SK-N-SH (cell line): Measurements from ENCODE around the gene ENTR1. TPM values are rescaled to one million over a fixed set of nuclear protein-coding genes. Genes with fewer than 3 reads are reported as not detected.
"Not testable (repeated sequence)": the region's sequence is repeated elsewhere in the genome, so short reads cannot be mapped to it uniquely, and the experiment has no call there.

ENCODE experiments used
- CTCF ChIA-PET: fragments of 300-600, 350-600 bp; formaldehyde crosslinking; extraction: SDS; loops from one replicate; lab custom pipeline; 2021; lab: Yijun Ruan, JAX
- POLR2A ChIA-PET: fragments of 350-600 bp; sonication (Branson Sonifier 250); formaldehyde crosslinking; extraction: SDS; loops from one replicate; lab custom pipeline; 2020; ENCODE audit warnings: antibody characterized with exemption, inconsistent platforms; lab: Yijun Ruan, JAX
- DNase-seq: peaks from one replicate; pipeline ENCODE4 v3.0.0; 2012
- H2AFZ ChIP-seq: fragments of 200-600 bp; sonication (generic); 2 replicates; pipeline ENCODE4 v1.8.1; 2016; ENCODE audit warnings: antibody characterized with exemption, mild to moderate bottlenecking, low read depth
- H3F3A ChIP-seq: fragments of 200-600 bp; sonication (generic); replicated peaks from 2 replicates; pipeline ENCODE3; 2016; ENCODE audit warnings: antibody characterized with exemption, mild to moderate bottlenecking; ENCODE audit not compliant: insufficient read depth
- H3K27ac ChIP-seq, 2 experiments: fragments of 200-500 bp in 1 of 2; fragments of 200-600 bp in 1 of 2; sonication (Bioruptor generic) in 1 of 2; sonication (generic), shearing (Covaris generic) in 1 of 2; 2 replicates each; pipeline versions ENCODE4 v1.5.1 to v1.6.1; 2014 to 2016; ENCODE audit warnings: low read depth in 2 of 2, inconsistent platforms in 1 of 2, low read length in 1 of 2, mild to moderate bottlenecking in 1 of 2, mixed read lengths in 1 of 2
- H3K27me3 ChIP-seq: fragments of 200-600 bp; sonication (generic), shearing (Covaris generic); 2 replicates; pipeline ENCODE4 v1.6.1; 2016; ENCODE audit warnings: mixed run types; ENCODE audit not compliant: insufficient read depth
- H3K36me3 ChIP-seq, 2 experiments: fragments of 200-500 bp in 1 of 2; fragments of 200-600 bp in 1 of 2; sonication (Bioruptor generic) in 1 of 2; sonication (generic) in 1 of 2; replicated peaks in 1 of 2; 2 replicates each; pipeline versions ENCODE3 to v1.5.1; 2014 to 2016; ENCODE audit warnings: low read length in 1 of 2, mild to moderate bottlenecking in 1 of 2; ENCODE audit not compliant: insufficient read depth in 2 of 2, control insufficient read depth in 1 of 2
- H3K4me1 ChIP-seq, 2 experiments: fragments of 200-500 bp in 1 of 2; fragments of 200-600 bp in 1 of 2; sonication (Bioruptor generic) in 1 of 2; sonication (generic), shearing (Covaris generic) in 1 of 2; 2 replicates each; pipeline versions ENCODE4 v1.5.1 to v1.6.1; 2014 to 2016; ENCODE audit warnings: low read depth in 1 of 2, low read length in 1 of 2, mixed run types in 1 of 2; ENCODE audit not compliant: insufficient read depth in 2 of 2, control insufficient read depth in 1 of 2
- H3K4me2 ChIP-seq: fragments of 200-600 bp; sonication (generic), shearing (Covaris generic); 2 replicates; pipeline ENCODE4 v1.6.1; 2017; ENCODE audit warnings: mixed run types
- H3K4me3 ChIP-seq, 2 experiments: fragments of 200-500 bp in 1 of 2; fragments of 200-600 bp in 1 of 2; sonication (Bioruptor generic) in 1 of 2; sonication (generic), shearing (Covaris generic) in 1 of 2; 2 replicates each; pipeline versions ENCODE4 v1.5.1 to v1.8.1; 2014 to 2016; ENCODE audit warnings: low read depth in 2 of 2, inconsistent platforms in 1 of 2, low read length in 1 of 2, mild to moderate bottlenecking in 1 of 2, mixed read lengths in 1 of 2, moderate library complexity in 1 of 2
- H3K79me2 ChIP-seq: fragments of 200-600 bp; sonication (generic); 2 replicates; pipeline ENCODE4 v1.8.1; 2017; ENCODE audit warnings: mild to moderate bottlenecking; ENCODE audit not compliant: insufficient read depth
- H3K9ac ChIP-seq: fragments of 200-600 bp; sonication (generic); 2 replicates; pipeline ENCODE4 v1.6.1; 2017; ENCODE audit warnings: mixed run types
- H3K9me2 ChIP-seq: fragments of 200-600 bp; sonication (generic); 2 replicates; pipeline ENCODE4 v1.6.1; 2017; ENCODE audit warnings: mixed run types
- H3K9me3 ChIP-seq: fragments of 200-600 bp; sonication (generic); 2 replicates; pipeline ENCODE4 v1.6.1; 2017; ENCODE audit warnings: mixed run types, mild to moderate bottlenecking, moderate library complexity
- H4K20me1 ChIP-seq: fragments of 200-600 bp; sonication (generic); 2 replicates; pipeline ENCODE4 v1.6.1; 2017; ENCODE audit warnings: mild to moderate bottlenecking, mixed run types; ENCODE audit not compliant: insufficient read depth
- CHD2 ChIP-seq: fragments of 150-350 bp; IDR thresholded peaks from 2 replicates; pipeline ENCODE4 v1.6.1; 2018; ENCODE audit warnings: low read length; ENCODE audit not compliant: partially characterized antibody
- MXI1 ChIP-seq: IDR thresholded peaks from 2 replicates; pipeline ENCODE4 v1.6.1; 2012; ENCODE audit warnings: mild to moderate bottlenecking, low read depth, low read length, improper control_type of control experiment
- NFIC ChIP-seq: IDR thresholded peaks from 2 replicates; pipeline ENCODE4 v1.4.0; 2012; ENCODE audit warnings: borderline replicate concordance
- POLR2AphosphoS5 ChIP-seq: IDR thresholded peaks from 2 replicates; pipeline ENCODE4 v1.6.1; 2012; ENCODE audit warnings: low read depth, low read length
- RCOR1 ChIP-seq: fragments of 150-350 bp; IDR thresholded peaks from 2 replicates; pipeline ENCODE4 v1.6.1; 2017; ENCODE audit warnings: antibody characterized with exemption, low read length
- SIN3A ChIP-seq: IDR thresholded peaks from 2 replicates; pipeline ENCODE4 v1.6.1; 2012; ENCODE audit warnings: low read depth, mild to moderate bottlenecking, low read length, moderate library complexity, borderline replicate concordance
- WGBS: methylation state at CpG from one replicate; pipeline ENCODE4 v1.1.6; 2017; ENCODE audit warnings: low lambda C conversion rate; 5-methylcytosine and 5-hydroxymethylcytosine counted together
- polyA plus RNA-seq, 3 experiments: library from polyadenylated mRNA; depleted of rRNA; stranded (reverse); fragments of >200 nt; gene quantifications; 2 replicates each; pipeline ENCODE4 v1.2.3, GENCODE V29; 2012
- TF ChIP-seq, protein P1 (sequence below): IDR thresholded peaks from 2 replicates; pipeline ENCODE4; 2012
- TF ChIP-seq, protein P2 (sequence below): fragments of 150-350 bp; IDR thresholded peaks from 2 replicates; pipeline ENCODE4 v1.6.1; 2017; ENCODE audit warnings: antibody characterized with exemption, low read length, low read depth, borderline replicate concordance
- TF ChIP-seq, protein P3 (sequence below): IDR thresholded peaks from 2 replicates; pipeline ENCODE4 v1.4.0; 2012; ENCODE audit warnings: low read depth, borderline replicate concordance
- TF ChIP-seq, protein P4 (sequence below): fragments of 150-350 bp; IDR thresholded peaks from 2 replicates; pipeline ENCODE4 v1.6.1; 2016; ENCODE audit warnings: mild to moderate bottlenecking, low read depth, low read length
- TF ChIP-seq, protein P5 (sequence below): IDR thresholded peaks from 2 replicates; pipeline ENCODE4 v1.4.0; 2012; ENCODE audit warnings: low read depth

ENTR1 gene
- polyA plus RNA-seq, 1 of the 3 experiments (the other 2 are of a cell fraction): 71.3 TPM

DNA sequence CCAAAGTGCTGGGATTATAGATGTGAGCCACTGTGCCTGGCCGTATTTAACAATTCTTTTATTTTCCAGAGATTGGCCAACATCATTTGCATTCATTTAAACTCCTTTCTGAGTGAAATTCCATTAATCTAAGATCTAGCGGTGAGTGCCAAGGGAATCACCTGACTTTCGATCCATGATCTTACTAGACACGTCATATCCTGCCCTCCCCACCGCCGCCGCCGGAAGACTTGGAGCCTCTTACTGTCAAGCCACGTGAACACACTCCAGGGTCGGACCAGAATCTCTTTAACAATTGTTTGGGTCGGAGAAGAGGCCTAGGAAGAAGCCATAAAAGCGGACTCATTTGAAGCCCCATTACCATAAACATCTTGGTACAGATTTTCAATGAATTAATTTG, 16.4 kb upstream of the ENTR1 start:
- Histone ChIP-seq H3K36me3 (peaks cover 7 to 46% of the 10 kb centered on the region in 2 experiments), H3K9ac (no peak overlapping the region), H3K4me1 (no peaks in the 10 kb centered on the region), H3K9me2 (no peaks in the 10 kb centered on the region), H3K4me3 (no peak overlapping the region), H3K79me2 (no peaks in the 10 kb centered on the region), H3K27ac (no peak overlapping the region), H2AFZ (no peak overlapping the region), H3K9me3 (no peaks in the 10 kb centered on the region), H3K4me2 (no peak overlapping the region), H3K27me3 (no peaks in the 10 kb centered on the region), H4K20me1 (no peaks in the 10 kb centered on the region), H3F3A (peaks cover 20% of the 10 kb centered on the region)
- ChIA-PET POLR2A (no interaction called here), CTCF (no interaction called here)
- DNase-seq: no peak
- WGBS: 91% methylated on average over 12 of the region's 12 CpGs
- TF ChIP-seq NFIC (no peak), MXI1 (no peak), SIN3A (no peak), POLR2AphosphoS5 (no peak), RCOR1 (no peak), CHD2 (no peak)
- TF ChIP-seq, protein P1, sequence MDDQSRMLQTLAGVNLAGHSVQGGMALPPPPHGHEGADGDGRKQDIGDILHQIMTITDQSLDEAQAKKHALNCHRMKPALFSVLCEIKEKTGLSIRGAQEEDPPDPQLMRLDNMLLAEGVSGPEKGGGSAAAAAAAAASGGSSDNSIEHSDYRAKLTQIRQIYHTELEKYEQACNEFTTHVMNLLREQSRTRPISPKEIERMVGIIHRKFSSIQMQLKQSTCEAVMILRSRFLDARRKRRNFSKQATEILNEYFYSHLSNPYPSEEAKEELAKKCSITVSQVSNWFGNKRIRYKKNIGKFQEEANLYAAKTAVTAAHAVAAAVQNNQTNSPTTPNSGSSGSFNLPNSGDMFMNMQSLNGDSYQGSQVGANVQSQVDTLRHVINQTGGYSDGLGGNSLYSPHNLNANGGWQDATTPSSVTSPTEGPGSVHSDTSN: no peak
- TF ChIP-seq, protein P2, sequence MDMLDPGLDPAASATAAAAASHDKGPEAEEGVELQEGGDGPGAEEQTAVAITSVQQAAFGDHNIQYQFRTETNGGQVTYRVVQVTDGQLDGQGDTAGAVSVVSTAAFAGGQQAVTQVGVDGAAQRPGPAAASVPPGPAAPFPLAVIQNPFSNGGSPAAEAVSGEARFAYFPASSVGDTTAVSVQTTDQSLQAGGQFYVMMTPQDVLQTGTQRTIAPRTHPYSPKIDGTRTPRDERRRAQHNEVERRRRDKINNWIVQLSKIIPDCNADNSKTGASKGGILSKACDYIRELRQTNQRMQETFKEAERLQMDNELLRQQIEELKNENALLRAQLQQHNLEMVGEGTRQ: no peak
- TF ChIP-seq, protein P3, sequence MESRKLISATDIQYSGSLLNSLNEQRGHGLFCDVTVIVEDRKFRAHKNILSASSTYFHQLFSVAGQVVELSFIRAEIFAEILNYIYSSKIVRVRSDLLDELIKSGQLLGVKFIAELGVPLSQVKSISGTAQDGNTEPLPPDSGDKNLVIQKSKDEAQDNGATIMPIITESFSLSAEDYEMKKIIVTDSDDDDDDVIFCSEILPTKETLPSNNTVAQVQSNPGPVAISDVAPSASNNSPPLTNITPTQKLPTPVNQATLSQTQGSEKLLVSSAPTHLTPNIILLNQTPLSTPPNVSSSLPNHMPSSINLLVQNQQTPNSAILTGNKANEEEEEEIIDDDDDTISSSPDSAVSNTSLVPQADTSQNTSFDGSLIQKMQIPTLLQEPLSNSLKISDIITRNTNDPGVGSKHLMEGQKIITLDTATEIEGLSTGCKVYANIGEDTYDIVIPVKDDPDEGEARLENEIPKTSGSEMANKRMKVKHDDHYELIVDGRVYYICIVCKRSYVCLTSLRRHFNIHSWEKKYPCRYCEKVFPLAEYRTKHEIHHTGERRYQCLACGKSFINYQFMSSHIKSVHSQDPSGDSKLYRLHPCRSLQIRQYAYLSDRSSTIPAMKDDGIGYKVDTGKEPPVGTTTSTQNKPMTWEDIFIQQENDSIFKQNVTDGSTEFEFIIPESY: no peak
- TF ChIP-seq, protein P4, sequence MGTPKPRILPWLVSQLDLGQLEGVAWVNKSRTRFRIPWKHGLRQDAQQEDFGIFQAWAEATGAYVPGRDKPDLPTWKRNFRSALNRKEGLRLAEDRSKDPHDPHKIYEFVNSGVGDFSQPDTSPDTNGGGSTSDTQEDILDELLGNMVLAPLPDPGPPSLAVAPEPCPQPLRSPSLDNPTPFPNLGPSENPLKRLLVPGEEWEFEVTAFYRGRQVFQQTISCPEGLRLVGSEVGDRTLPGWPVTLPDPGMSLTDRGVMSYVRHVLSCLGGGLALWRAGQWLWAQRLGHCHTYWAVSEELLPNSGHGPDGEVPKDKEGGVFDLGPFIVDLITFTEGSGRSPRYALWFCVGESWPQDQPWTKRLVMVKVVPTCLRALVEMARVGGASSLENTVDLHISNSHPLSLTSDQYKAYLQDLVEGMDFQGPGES: no peak
- TF ChIP-seq, protein P5, sequence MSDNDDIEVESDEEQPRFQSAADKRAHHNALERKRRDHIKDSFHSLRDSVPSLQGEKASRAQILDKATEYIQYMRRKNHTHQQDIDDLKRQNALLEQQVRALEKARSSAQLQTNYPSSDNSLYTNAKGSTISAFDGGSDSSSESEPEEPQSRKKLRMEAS: no peak

DNA sequence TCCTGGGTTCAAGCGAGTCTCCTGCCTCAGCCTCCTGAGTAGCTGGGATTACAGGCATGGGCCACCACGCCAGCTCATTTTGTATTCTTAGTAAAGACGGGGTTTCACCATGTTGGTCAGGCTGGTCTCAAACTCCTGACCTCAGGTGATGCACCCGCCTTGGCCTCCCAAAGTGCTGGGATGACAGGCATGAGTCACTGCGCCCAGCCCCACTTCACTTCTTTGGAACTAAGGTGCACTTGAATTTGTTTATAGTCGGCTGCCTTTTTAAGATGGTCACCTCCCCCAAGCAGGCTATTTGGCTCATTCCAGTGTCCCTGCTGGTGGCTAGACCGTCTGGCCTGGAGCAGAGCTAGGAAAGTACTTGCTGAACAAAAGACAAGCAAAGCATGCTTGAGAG, 15.0 kb upstream of the ENTR1 start:
- H3K79me2 ChIP-seq, H3K4me1 ChIP-seq, H2AFZ ChIP-seq, H3K4me3 ChIP-seq, H3K27me3 ChIP-seq, DNase-seq, H3K4me2 ChIP-seq, H3K27ac ChIP-seq, H4K20me1 ChIP-seq, H3K9me2 ChIP-seq, H3K9me3 ChIP-seq, H3K9ac ChIP-seq: not testable (repeated sequence)
- H3K36me3 ChIP-seq: peaks cover 16 to 50% of the 10 kb centered on the region in 2 experiments
- CTCF ChIA-PET: interaction anchor here (1.3 kb wide), 1 partner anchor 14 kb away, joined by 4 read pairs; no protein-coding TSS in a partner anchor
- peaks cover 20% of the 10 kb centered on the region for H3F3A ChIP-seq
- POLR2A ChIA-PET: interaction anchor here (1.5 kb wide), 1 partner anchor 9 kb away, joined by 5 read pairs; no protein-coding TSS in a partner anchor
- WGBS: 91% methylated on average over 7 of the region's 7 CpGs
